ENCODE results near the gene ZNF221. TPM values are rescaled to one million over a fixed set of nuclear protein-coding genes. Genes with fewer than 3 reads are reported as not detected.

ZNF221 gene
- total RNA-seq, 4 donors from 2014 or later, result 3.5 to 7.1 (median 5.2) TPM

- TF ChIP-seq, protein P1, sequence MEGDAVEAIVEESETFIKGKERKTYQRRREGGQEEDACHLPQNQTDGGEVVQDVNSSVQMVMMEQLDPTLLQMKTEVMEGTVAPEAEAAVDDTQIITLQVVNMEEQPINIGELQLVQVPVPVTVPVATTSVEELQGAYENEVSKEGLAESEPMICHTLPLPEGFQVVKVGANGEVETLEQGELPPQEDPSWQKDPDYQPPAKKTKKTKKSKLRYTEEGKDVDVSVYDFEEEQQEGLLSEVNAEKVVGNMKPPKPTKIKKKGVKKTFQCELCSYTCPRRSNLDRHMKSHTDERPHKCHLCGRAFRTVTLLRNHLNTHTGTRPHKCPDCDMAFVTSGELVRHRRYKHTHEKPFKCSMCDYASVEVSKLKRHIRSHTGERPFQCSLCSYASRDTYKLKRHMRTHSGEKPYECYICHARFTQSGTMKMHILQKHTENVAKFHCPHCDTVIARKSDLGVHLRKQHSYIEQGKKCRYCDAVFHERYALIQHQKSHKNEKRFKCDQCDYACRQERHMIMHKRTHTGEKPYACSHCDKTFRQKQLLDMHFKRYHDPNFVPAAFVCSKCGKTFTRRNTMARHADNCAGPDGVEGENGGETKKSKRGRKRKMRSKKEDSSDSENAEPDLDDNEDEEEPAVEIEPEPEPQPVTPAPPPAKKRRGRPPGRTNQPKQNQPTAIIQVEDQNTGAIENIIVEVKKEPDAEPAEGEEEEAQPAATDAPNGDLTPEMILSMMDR (IDR thresholded peaks at IDR 0.05), result no peak
- TF ChIP-seq POLR2AphosphoS5 (IDR thresholded peaks at IDR 0.05) (no peak), EP300 (IDR thresholded peaks at IDR 0.05) (no peak), POLR2A (IDR thresholded peaks at IDR 0.05; ENCODE audit: low read depth) (no peak)
- Histone ChIP-seq H3K27me3 (no peaks in the 10 kb centered on the region), H3K27ac (replicated peaks in 1 of 4) (peak overlapping the region; percentile 78 to 84 (median 82)), H3K36me3 (peaks cover 2 to 8% (median 5%) of the 10 kb centered on the region in 4 donors), H3K9me3 (peaks cover 6 to 47% (median 35%) of the 10 kb centered on the region in 4 donors), H3K4me3 (peak overlapping the region; percentile 68 to 73 (median 71)), H3K4me1 (peaks cover 4 to 17% (median 13%) of the 10 kb centered on the region in 4 donors)
- no peak for DNase-seq (ENCODE audit: extremely low spot score)
- 80% methylated on average over 2 of the region's 2 CpGs for WGBS
- intact Hi-C loops (cut with DNase I), result loop anchor here (10.0 kb wide), 1 partner anchor 49 kb away; the partner anchor contains the start of gene ZNF45
Measured at GRCh38 chr19:43983544-43983911, 32.5 kb downstream of the ZNF221 start.

- Histone ChIP-seq H3K27me3 (no peaks in the 10 kb centered on the region), H3K27ac (replicated peaks in 1 of 4) (peak within 1 kb of the TSS; percentile 78 to 84 (median 82)), H3K36me3 (peaks cover 7 to 14% (median 9%) of the 10 kb centered on the region in 4 donors), H3K4me1 (peaks cover 4 to 17% (median 13%) of the 10 kb centered on the region in 4 donors), H3K4me3 (peak within 1 kb of the TSS; percentile 68 to 73 (median 71)), H3K9me3 (peaks cover 6 to 42% (median 29%) of the 10 kb centered on the region in 4 donors)
- intact Hi-C loops (cut with DNase I), result loop anchor here (2.0 to 10.0 kb wide), 2 partner anchors 19 to 49 kb away; partner anchors contain the start of genes ZNF230 and ZNF45
- 2% methylated on average over 36 of the region's 40 CpGs for WGBS
- TF ChIP-seq POLR2AphosphoS5 (IDR thresholded peaks at IDR 0.05), result peak; percentile 72 to 77
- TF ChIP-seq, protein P1 (IDR thresholded peaks at IDR 0.05), result no peak
- no peak for TF ChIP-seq EP300 (IDR thresholded peaks at IDR 0.05)
- TF ChIP-seq POLR2A (IDR thresholded peaks at IDR 0.05; ENCODE audit: low read depth), result no peak
- peak; percentile 98 for DNase-seq (ENCODE audit: extremely low spot score)
Measured at GRCh38 chr19:43983912-43984686, 33.1 kb downstream of the ZNF221 start, which contains the start of gene ZNF155. Gene ZNF155, plus strand, starts transcription at chr19:43984188. Its CDS starts 4,356 bp downstream, at chr19:43988544.

DNA sequence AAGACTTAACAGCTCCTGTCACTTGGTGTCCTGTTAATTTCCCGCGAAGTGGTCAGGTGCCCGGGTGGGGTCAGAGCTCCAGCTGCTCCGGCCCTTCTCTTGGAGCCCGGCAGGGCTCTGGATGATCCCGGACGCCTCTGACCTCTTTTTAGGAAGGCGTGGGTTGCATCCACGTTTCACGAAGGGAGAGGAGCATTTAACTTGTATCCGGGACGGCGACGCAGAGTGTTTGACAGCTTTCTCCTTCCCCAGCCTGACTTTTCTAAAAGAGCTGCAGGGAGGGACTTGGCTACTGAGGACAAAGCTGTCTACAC is 33.6 kb downstream of the ZNF221 start:
- H3K36me3 ChIP-seq, result peaks cover 13 to 19% (median 15%) of the 10 kb centered on the region in 4 donors
- WGBS, result 2% methylated on average over 14 of the region's 14 CpGs
- H3K9me3 ChIP-seq, result peaks cover 4 to 37% (median 24%) of the 10 kb centered on the region in 4 donors
- intact Hi-C loops (cut with DNase I), result loop anchor here (2.0 to 10.0 kb wide), 2 partner anchors 18 to 50 kb away; partner anchors contain the start of genes ZNF230 and ZNF45
- no peaks in the 10 kb centered on the region for H3K27me3 ChIP-seq
- no peak for DNase-seq (ENCODE audit: extremely low spot score)
- H3K4me3 ChIP-seq, result peak overlapping the region; percentile 68 to 73 (median 71)
- peak overlapping the region; percentile 78 to 84 (median 82) for H3K27ac ChIP-seq (replicated peaks in 1 of 4)
- TF ChIP-seq POLR2AphosphoS5 (IDR thresholded peaks at IDR 0.05) (no peak), EP300 (IDR thresholded peaks at IDR 0.05) (no peak), POLR2A (IDR thresholded peaks at IDR 0.05; ENCODE audit: low read depth) (no peak)
- TF ChIP-seq, protein P1 (IDR thresholded peaks at IDR 0.05), result no peak
- peaks cover 4 to 17% (median 13%) of the 10 kb centered on the region in 4 donors for H3K4me1 ChIP-seq

- Histone ChIP-seq H3K4me3 (no peak overlapping the region), H3K27ac (replicated peaks in 1 of 4) (no peak overlapping the region), H3K36me3 (peaks cover 44 to 52% (median 49%) of the 10 kb centered on the region in 4 donors), H3K27me3 (no peaks in the 10 kb centered on the region), H3K4me1 (peaks cover 0 to 6% (median 5%) of the 10 kb centered on the region in 4 donors), H3K9me3 (peaks cover 0 to 39% (median 11%) of the 10 kb centered on the region in 4 donors)
- no peak for DNase-seq (ENCODE audit: extremely low spot score)
- intact Hi-C loops (cut with DNase I), result no loop called here
- TF ChIP-seq EP300 (IDR thresholded peaks at IDR 0.05), result no peak
- no peak for TF ChIP-seq POLR2AphosphoS5 (IDR thresholded peaks at IDR 0.05)
- 90% methylated on average over 9 of the region's 10 CpGs for WGBS
Measured at GRCh38 chr19:43997631-43998290, 46.7 kb downstream of the ZNF221 start.
